ENCODE data around the gene SCAMP2.

SCAMP2 gene

DNA sequence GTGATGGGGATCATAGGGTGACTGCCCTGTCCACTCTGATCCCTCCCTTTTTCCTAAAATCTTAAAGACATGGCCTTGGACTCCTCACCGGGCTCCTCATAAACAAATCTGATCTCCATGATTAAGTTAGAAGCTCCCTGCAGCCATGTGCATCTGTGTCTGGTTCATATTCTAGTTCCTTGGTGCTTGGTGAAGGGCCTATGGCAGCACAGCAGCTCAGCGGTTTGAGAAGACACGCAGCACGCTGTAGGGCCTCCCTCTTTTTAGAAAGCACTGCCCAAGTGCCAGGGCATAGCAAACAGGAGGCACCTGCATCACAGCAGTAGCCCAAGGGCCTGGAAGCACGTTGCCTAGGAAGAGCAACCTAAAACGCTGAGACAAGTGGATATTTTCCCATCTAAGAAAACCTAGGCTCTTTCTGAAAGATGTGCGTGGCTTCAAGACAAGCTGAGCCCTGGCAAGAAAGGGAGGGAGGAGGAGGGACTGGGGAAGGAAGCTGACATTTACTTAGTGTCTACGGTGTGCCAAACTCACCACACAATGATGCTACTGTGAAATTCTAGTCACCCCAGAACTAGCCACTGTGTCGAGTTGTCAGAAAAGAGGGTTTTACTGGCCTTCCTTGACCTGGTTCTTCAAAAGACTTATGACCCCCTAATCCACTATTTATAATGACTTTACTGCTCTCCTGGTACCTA, 15.3 kb downstream of the SCAMP2 start:
- no peak for DNase-seq (ENCODE audit: low read depth)

DNA sequence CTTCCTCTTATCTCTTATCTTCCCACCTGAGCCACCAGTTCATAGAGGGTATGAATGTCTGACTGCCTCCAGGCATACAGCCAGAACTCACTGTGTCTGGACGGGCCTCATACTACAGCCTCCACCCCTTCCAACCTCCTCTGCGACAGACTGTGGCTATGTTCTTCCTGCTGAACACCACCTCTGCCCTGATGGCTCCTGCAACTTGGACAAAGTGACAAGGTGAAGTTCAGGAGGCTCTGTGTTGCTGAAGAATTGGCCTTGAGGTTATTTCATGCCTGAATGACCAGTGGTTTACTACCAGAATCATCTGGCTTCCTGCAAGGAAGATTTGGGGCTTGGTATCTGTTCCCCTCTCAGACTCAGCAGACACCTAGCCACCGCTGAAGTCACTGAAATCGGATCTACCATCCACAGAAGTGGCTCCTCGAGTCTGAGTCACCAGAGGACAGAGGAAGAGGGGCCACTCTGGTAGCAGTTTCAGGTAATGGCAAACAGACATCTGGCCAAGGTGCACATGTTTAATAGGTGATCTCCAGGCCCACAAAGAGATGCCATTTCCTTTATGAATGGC, 16.0 kb downstream of the SCAMP2 start:
- no peak for DNase-seq (ENCODE audit: low read depth)

GRCh38 chr15:74856537-74856936, 16.6 kb downstream of the SCAMP2 start:
- DNase-seq (ENCODE audit: low read depth): no peak

DNA sequence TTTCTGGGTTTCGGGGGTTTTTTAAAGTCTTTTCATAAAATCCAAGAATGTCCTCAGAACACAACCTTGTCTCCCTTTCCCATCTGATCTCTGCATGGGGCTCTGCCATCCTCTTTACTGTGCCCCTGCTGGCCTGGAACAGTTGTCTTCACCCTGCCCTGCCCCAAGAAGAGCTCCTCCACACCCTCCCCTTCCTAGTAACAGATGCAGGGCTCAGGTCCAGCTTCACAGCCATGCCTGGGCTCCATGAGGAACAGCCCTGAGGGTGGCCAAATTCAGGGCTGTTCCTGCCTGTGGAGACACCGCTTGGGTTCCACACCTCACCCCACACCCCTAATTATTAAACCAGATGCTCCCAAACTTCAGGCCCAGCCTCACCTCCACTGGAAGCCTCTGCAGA, 17.3 kb downstream of the SCAMP2 start:
- DNase-seq (ENCODE audit: low read depth): no peak

GRCh38 chr15:74854453-74855022, 18.6 kb downstream of the SCAMP2 start:
- DNase-seq (ENCODE audit: low read depth): no peak

DNA sequence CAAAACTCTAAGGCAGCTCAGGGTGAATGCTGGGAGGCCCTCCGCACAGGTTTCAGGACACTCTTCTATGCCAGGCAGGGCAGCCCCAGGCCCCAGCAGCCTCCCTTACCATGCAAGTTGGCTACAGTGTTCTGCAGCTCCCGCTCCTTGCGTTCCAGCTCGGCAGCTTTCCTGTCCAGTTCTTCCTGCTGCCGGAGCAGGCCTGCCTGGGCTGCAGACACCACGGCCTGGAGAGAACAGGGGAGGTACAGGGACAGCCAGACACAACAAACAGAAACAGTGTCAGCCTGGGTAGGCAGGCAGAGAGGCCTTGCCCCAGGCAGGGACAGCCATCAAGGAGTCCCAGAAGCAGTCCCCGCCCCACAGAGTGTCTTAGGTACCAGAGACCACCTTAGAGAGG, 21.2 kb downstream of the SCAMP2 start:
- no peak for DNase-seq (ENCODE audit: low read depth)

DNA sequence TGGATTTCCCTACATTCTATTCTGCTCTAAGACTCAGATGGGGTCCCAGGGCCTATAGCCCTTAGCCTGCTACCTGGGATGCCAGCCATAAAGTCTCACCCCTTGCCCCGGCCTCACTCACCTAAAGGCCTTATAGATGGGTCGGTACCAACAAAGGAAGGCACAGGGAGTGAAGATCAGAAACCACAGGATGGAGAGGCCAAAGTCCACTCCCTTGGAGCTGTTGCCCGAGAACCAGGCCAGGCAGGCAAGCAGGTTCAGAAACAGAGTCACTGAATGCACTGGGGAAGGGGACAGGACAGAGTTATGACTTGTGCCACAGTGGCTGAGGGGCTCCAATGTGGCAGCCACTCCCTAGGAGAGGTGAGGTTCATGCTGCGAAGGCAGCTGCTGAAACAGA, 22.8 kb downstream of the SCAMP2 start:
- DNase-seq (ENCODE audit: low read depth): no peak

GRCh38 chr15:74847432-74847831, 25.7 kb downstream of the SCAMP2 start:
- no peak for DNase-seq (ENCODE audit: low read depth)

GRCh38 chr15:74845581-74845980, 27.6 kb downstream of the SCAMP2 start:
- DNase-seq (ENCODE audit: low read depth): no peak

GRCh38 chr15:74845208-74845568, 28.0 kb downstream of the SCAMP2 start:
- peak; percentile 42 for DNase-seq (ENCODE audit: low read depth)

GRCh38 chr15:74844319-74845207, 28.6 kb downstream of the SCAMP2 start:
- no peak for DNase-seq (ENCODE audit: low read depth)

- DNase-seq (ENCODE audit: low read depth): no peak
Observed at GRCh38 chr15:74843891-74844299, 29.3 kb downstream of the SCAMP2 start.

GRCh38 chr15:74843445-74843828, 29.7 kb downstream of the SCAMP2 start:
- no peak for DNase-seq (ENCODE audit: low read depth)

- DNase-seq (ENCODE audit: low read depth): peak; percentile 94
Observed at GRCh38 chr15:74842581-74843444, 30.4 kb downstream of the SCAMP2 start, which contains the start of gene ULK3. Gene ULK3, minus strand, starts transcription at chr15:74843156. Its CDS starts 51 bp downstream, at chr15:74843105.

- no peak for DNase-seq (ENCODE audit: low read depth)
Observed at GRCh38 chr15:74841891-74842373, 31.2 kb downstream of the SCAMP2 start.

DNA sequence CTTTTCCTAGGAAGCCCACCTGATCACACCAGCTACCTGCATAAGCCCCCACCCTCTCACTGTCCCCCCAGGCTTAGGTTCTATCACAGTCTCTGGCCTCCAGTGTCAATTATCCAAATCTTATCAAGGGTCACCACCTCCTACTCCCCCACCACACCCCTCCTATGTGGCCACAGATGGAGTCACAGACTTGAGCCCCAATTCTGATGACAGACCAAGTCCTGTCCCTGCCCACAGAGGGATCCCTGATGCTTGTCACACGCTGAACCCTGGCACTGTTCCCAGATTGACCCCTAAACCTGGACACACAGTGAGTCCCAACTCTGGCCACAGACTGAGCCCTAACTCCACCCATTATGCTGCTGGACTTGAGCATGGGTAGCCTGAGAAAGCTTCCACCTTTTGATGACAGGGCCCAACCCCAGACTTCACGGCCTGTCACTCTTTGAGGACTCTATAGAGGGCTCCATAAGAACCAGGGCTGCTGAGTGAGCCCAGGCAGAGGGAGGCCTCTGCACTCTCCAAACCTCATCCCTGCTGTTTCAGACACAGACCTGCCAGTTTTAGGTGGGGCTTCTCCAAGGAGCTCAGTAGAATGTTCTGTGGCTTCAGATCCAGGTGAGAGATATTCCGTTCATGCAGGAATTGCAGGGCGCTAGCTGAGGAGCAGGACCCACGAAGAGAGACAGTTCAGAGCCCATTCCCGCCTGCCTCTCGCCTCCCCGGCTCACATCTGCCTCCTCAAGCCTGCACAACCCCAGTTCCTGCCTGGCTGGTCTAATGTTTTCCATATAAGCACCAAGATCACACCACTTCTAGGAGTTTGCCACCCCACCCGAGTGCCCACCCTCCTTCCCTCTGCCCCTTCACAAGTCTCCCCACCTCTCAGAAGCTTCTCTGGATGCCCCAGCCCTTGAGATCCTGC, 32.1 kb downstream of the SCAMP2 start:
- DNase-seq (ENCODE audit: low read depth): no peak

GRCh38 chr15:74839526-74840395, 33.4 kb downstream of the SCAMP2 start:
- no peak for DNase-seq (ENCODE audit: low read depth)

DNA sequence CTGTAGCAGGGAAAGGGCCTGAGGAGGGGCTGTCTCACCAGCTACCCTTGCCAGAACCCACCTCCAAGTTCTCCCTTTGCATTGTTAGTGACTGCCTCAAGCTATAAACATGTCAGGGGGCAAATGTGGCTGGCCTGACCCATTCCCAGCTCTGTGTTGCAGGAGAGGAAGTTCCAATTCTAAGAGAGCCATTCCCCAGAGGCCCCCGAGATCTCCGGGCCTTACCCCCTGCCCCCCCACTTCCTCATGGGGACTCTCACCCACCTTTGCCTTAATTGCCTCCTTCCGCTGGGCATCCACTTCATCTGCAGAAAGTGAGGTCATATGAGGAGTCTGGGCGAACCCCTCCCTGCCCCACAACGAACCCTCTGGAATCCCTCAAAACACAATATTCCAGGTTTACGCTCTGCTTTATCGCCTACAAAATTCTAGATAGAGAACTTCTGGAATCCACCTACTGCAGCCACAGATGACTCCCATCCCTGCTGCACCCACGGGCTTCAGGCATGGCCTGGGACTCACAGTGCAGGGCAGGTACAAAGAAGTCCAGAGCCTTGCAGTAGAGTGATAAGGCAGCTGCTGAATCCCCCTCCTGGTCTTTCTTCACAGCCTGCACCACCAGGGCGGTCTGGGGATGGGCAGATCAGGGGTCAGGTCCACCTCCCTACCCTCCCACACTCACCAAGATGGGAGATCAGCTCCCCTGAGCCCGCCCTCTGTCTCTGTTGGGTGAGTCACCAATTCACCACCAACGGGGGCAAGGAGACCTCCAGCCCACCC, 34.2 kb downstream of the SCAMP2 start:
- no peak for DNase-seq (ENCODE audit: low read depth)

GRCh38 chr15:74838137-74838516, 35.0 kb downstream of the SCAMP2 start:
- DNase-seq (ENCODE audit: low read depth): no peak

All from activated T-cell treated with anti-CD3 and anti-CD28 coated beads for 48 hours (primary cell).